Liver (tissue), 9 donors: ENCODE data around the gene TARS2. TPM values are rescaled to one million over a fixed set of nuclear protein-coding genes. Genes with fewer than 3 reads are reported as not detected.

Experiments
- DNase-seq: peaks from one replicate; pipeline ENCODE4 v3.0.0-alpha.2; 2017; ENCODE audit warnings: low spot score
- H3K27ac ChIP-seq, 2 donors: one replicate each; pipeline ENCODE4 v1.7.0; 2013; ENCODE audit warnings: inconsistent platforms in 2 of 2, low read length in 2 of 2, control low read depth in 1 of 2, low read depth in 1 of 2, mild to moderate bottlenecking in 1 of 2
- H3K27me3 ChIP-seq, 4 donors: one replicate each; pipeline versions ENCODE4 v1.6.1 to v1.7.0; 2013; ENCODE audit warnings: low read length in 3 of 4, inconsistent platforms in 1 of 4, mild to moderate bottlenecking in 1 of 4, moderate library complexity in 1 of 4; ENCODE audit not compliant: control insufficient read depth in 4 of 4, insufficient read depth in 4 of 4
- H3K36me3 ChIP-seq, 4 donors: one replicate each; pipeline versions ENCODE4 v1.6.1 to v1.7.0; 2013; ENCODE audit warnings: low read length in 3 of 4, mild to moderate bottlenecking in 3 of 4, low read depth in 1 of 4, moderate library complexity in 1 of 4; ENCODE audit not compliant: control insufficient read depth in 4 of 4, insufficient read depth in 3 of 4
- H3K4me1 ChIP-seq, 4 donors: one replicate each; pipeline versions ENCODE4 v1.6.1 to v1.7.0; 2013; ENCODE audit warnings: low read length in 3 of 4, mild to moderate bottlenecking in 3 of 4, moderate library complexity in 1 of 4; ENCODE audit not compliant: control insufficient read depth in 4 of 4, insufficient read depth in 4 of 4
- H3K4me3 ChIP-seq, 3 donors: one replicate each; pipeline versions ENCODE4 v1.6.1 to v1.7.0; 2013; ENCODE audit warnings: low read length in 3 of 3, control low read depth in 1 of 3, low read depth in 1 of 3, mild to moderate bottlenecking in 1 of 3
- H3K9ac ChIP-seq, 2 donors: one replicate each; pipeline ENCODE4 v1.7.0; 2013; ENCODE audit warnings: low read length in 2 of 2, mild to moderate bottlenecking in 2 of 2, moderate library complexity in 2 of 2, control low read depth in 1 of 2, low read depth in 1 of 2
- H3K9me3 ChIP-seq, 4 donors: one replicate each; pipeline versions ENCODE4 v1.6.1 to v1.7.0; 2013; ENCODE audit warnings: low read length in 3 of 4; ENCODE audit not compliant: control insufficient read depth in 4 of 4
- EGR1 ChIP-seq, 2 donors: IDR thresholded peaks; 2 replicates each; pipeline ENCODE4 v1.6.1; 2016 to 2018; ENCODE audit warnings: antibody characterized with exemption in 2 of 2, low read depth in 2 of 2
- FOXA1 ChIP-seq: IDR thresholded peaks from 2 replicates; pipeline ENCODE4 v1.6.1; 2016; ENCODE audit warnings: antibody characterized with exemption
- FOXA2 ChIP-seq: IDR thresholded peaks from 2 replicates; pipeline ENCODE4 v1.6.1; 2016; ENCODE audit warnings: antibody characterized with exemption
- GABPA ChIP-seq, 2 donors: IDR thresholded peaks in 1 of 2; conservative IDR thresholded peaks in 1 of 2; 2 replicates each; pipeline ENCODE4 v1.6.1; 2016; ENCODE audit warnings: antibody characterized with exemption in 2 of 2, mild to moderate bottlenecking in 1 of 2, moderate library complexity in 1 of 2
- HNF4A ChIP-seq, 2 donors: conservative IDR thresholded peaks; 2 replicates each; pipeline ENCODE4 v1.6.1; 2016; ENCODE audit warnings: antibody characterized with exemption in 2 of 2, mild to moderate bottlenecking in 2 of 2
- HNF4G ChIP-seq: IDR thresholded peaks from 2 replicates; pipeline ENCODE4 v1.6.1; 2016; ENCODE audit warnings: antibody characterized with exemption
- JUND ChIP-seq, 2 donors: IDR thresholded peaks; 2 replicates each; pipeline ENCODE4 v1.6.1; 2016; ENCODE audit warnings: antibody characterized with exemption in 2 of 2
- NR2F2 ChIP-seq: IDR thresholded peaks from 2 replicates; pipeline ENCODE4 v1.6.1; 2016; ENCODE audit warnings: antibody characterized with exemption
- RAD21 ChIP-seq, 2 donors: IDR thresholded peaks; 2 replicates each; pipeline ENCODE4 v1.6.1; 2016; ENCODE audit warnings: antibody characterized with exemption in 2 of 2, mild to moderate bottlenecking in 2 of 2
- RXRA ChIP-seq, 2 donors: IDR thresholded peaks; 2 replicates each; pipeline ENCODE4 v1.6.1; 2017 to 2018; ENCODE audit warnings: antibody characterized with exemption in 2 of 2, mild to moderate bottlenecking in 1 of 2
- SP1 ChIP-seq: IDR thresholded peaks from 2 replicates; pipeline ENCODE4 v1.6.1; 2018; ENCODE audit warnings: antibody characterized with exemption, mild to moderate bottlenecking
- TAF1 ChIP-seq: conservative IDR thresholded peaks from 2 replicates; pipeline ENCODE4 v1.6.1; 2016; ENCODE audit warnings: antibody characterized with exemption, mild to moderate bottlenecking
- YY1 ChIP-seq: IDR thresholded peaks from 2 replicates; pipeline ENCODE4 v1.6.1; 2016; ENCODE audit warnings: antibody characterized with exemption, mild to moderate bottlenecking
- WGBS: extraction: QIAGEN DNeasy Blood & Tissue Kit; methylation state at CpG from one replicate; pipeline ENCODE4 v1.1.7; 2013; 5-methylcytosine and 5-hydroxymethylcytosine counted together
- polyA plus RNA-seq, 2 donors: library from polyadenylated mRNA; stranded (reverse) in 1 of 2; unstranded in 1 of 2; fragments of 200-250 nt in 1 of 2; fragments of >200 nt in 1 of 2; fragmentation: Nextera tagmentation in 1 of 2; extraction: Ambion mirVana in 1 of 2; gene quantifications; one replicate each; pipeline versions ENCODE4 v1.2.1 to v1.2.3, GENCODE V29; 2013 to 2015
- total RNA-seq, 2 donors: library from RNA; depleted of rRNA; stranded (reverse); fragments of >200 nt; gene quantifications; one replicate each; pipeline ENCODE4 v1.2.3, GENCODE V29; 2014
- TF ChIP-seq, protein P1 (sequence below): IDR thresholded peaks from 2 replicates; pipeline ENCODE4 v1.6.1; 2016; ENCODE audit warnings: antibody characterized with exemption
- TF ChIP-seq, protein P2 (sequence below): IDR thresholded peaks from 2 replicates; pipeline ENCODE4 v1.6.1; 2016; ENCODE audit warnings: antibody characterized with exemption
- TF ChIP-seq, protein P3 (sequence below): IDR thresholded peaks from 2 replicates; pipeline ENCODE4 v1.6.1; 2016; ENCODE audit warnings: antibody characterized with exemption, mild to moderate bottlenecking
- TF ChIP-seq, protein P4 (sequence below): IDR thresholded peaks from 2 replicates; pipeline ENCODE4 v1.6.1; 2016; ENCODE audit warnings: antibody characterized with exemption
- TF ChIP-seq, protein P5 (sequence below): fragments of 150-350 bp; IDR thresholded peaks from 2 replicates; pipeline ENCODE4 v1.5.1; 2017; ENCODE audit warnings: improper control_type of control experiment, low read depth, low read length; ENCODE audit not compliant: missing input control
- donor health status: healthy.
- donor health status: healthy.
- donor health status: healthy.
- donor health status: healthy.
- donor health status: healthy.

Gene TARS2
- total and polyA plus RNA-seq, 4 donors = 10.9 to 20.8 (median 18.6) TPM

DNA sequence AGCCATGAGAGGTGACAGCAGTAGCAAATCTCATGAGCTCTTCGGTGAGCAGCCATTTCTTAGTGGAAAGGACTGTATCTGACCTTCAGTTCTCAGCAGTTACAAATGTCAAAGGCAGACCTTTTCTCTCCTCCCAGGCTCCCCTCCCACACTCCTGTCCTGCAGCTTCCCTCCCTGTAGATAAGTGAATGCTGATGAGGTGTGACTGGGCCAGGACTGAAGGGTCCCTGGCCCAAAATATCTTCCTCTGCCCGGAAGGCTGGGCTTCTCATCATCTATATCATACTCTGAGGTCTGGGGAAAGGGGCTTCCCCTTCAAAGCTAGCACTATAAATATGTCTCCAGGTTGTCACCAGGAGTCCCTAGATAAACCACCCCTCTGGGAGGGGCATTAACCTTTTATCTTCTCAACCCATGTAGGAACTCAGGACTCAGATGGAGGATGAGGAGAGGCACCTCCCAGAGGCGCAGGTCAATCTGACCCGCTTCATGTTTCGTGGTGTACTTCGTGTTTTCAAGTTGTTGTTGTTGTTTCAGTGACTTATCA is 58.3 kb downstream of the TARS2 start:
- Histone ChIP-seq H3K36me3 (no peaks in the 10 kb centered on the region), H3K27me3 (no peaks in the 10 kb centered on the region), H3K4me1 (peaks cover 5 to 25% (median 10%) of the 10 kb centered on the region in 4 donors), H3K9ac (no peak overlapping the region), H3K27ac (no peak overlapping the region), H3K4me3 (no peak overlapping the region), H3K9me3 (no peaks in the 10 kb centered on the region)
- 90% methylated on average over 6 of the region's 6 CpGs for WGBS
- TF ChIP-seq RAD21 (IDR thresholded peaks at IDR 0.05) (no peak), SP1 (no peak), JUND (IDR thresholded peaks at IDR 0.05) (no peak), YY1 (no peak), HNF4A (conservative IDR thresholded peaks at IDR 0.05) (no peak), GABPA (IDR thresholded peaks at IDR 0.05 in 1 of 2, conservative IDR thresholded peaks at IDR 0.05 in 1 of 2) (no peak), TAF1 (no peak), FOXA1 (no peak), NR2F2 (no peak), EGR1 (IDR thresholded peaks at IDR 0.05; ENCODE audit: low read depth in 2 of 2) (no peak), FOXA2 (no peak), HNF4G (no peak), RXRA (IDR thresholded peaks at IDR 0.05) (no peak)
- TF ChIP-seq, protein P1, sequence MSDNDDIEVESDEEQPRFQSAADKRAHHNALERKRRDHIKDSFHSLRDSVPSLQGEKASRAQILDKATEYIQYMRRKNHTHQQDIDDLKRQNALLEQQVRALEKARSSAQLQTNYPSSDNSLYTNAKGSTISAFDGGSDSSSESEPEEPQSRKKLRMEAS = no peak
- TF ChIP-seq, protein P2, sequence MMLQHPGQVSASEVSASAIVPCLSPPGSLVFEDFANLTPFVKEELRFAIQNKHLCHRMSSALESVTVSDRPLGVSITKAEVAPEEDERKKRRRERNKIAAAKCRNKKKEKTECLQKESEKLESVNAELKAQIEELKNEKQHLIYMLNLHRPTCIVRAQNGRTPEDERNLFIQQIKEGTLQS = no peak
- TF ChIP-seq, protein P3, sequence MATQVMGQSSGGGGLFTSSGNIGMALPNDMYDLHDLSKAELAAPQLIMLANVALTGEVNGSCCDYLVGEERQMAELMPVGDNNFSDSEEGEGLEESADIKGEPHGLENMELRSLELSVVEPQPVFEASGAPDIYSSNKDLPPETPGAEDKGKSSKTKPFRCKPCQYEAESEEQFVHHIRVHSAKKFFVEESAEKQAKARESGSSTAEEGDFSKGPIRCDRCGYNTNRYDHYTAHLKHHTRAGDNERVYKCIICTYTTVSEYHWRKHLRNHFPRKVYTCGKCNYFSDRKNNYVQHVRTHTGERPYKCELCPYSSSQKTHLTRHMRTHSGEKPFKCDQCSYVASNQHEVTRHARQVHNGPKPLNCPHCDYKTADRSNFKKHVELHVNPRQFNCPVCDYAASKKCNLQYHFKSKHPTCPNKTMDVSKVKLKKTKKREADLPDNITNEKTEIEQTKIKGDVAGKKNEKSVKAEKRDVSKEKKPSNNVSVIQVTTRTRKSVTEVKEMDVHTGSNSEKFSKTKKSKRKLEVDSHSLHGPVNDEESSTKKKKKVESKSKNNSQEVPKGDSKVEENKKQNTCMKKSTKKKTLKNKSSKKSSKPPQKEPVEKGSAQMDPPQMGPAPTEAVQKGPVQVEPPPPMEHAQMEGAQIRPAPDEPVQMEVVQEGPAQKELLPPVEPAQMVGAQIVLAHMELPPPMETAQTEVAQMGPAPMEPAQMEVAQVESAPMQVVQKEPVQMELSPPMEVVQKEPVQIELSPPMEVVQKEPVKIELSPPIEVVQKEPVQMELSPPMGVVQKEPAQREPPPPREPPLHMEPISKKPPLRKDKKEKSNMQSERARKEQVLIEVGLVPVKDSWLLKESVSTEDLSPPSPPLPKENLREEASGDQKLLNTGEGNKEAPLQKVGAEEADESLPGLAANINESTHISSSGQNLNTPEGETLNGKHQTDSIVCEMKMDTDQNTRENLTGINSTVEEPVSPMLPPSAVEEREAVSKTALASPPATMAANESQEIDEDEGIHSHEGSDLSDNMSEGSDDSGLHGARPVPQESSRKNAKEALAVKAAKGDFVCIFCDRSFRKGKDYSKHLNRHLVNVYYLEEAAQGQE = no peak
- TF ChIP-seq, protein P4, sequence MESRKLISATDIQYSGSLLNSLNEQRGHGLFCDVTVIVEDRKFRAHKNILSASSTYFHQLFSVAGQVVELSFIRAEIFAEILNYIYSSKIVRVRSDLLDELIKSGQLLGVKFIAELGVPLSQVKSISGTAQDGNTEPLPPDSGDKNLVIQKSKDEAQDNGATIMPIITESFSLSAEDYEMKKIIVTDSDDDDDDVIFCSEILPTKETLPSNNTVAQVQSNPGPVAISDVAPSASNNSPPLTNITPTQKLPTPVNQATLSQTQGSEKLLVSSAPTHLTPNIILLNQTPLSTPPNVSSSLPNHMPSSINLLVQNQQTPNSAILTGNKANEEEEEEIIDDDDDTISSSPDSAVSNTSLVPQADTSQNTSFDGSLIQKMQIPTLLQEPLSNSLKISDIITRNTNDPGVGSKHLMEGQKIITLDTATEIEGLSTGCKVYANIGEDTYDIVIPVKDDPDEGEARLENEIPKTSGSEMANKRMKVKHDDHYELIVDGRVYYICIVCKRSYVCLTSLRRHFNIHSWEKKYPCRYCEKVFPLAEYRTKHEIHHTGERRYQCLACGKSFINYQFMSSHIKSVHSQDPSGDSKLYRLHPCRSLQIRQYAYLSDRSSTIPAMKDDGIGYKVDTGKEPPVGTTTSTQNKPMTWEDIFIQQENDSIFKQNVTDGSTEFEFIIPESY = no peak
- TF ChIP-seq, protein P5, sequence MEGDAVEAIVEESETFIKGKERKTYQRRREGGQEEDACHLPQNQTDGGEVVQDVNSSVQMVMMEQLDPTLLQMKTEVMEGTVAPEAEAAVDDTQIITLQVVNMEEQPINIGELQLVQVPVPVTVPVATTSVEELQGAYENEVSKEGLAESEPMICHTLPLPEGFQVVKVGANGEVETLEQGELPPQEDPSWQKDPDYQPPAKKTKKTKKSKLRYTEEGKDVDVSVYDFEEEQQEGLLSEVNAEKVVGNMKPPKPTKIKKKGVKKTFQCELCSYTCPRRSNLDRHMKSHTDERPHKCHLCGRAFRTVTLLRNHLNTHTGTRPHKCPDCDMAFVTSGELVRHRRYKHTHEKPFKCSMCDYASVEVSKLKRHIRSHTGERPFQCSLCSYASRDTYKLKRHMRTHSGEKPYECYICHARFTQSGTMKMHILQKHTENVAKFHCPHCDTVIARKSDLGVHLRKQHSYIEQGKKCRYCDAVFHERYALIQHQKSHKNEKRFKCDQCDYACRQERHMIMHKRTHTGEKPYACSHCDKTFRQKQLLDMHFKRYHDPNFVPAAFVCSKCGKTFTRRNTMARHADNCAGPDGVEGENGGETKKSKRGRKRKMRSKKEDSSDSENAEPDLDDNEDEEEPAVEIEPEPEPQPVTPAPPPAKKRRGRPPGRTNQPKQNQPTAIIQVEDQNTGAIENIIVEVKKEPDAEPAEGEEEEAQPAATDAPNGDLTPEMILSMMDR = no peak
- peak; percentile 38 for DNase-seq
